ENCODE measurements around the gene RPRD1A.

Gene RPRD1A

GRCh38 chr18:36031407-36031806 is 36.0 kb downstream of the RPRD1A start:
- TF ChIP-seq REST (IDR thresholded peaks at IDR 0.05; ENCODE audit: insufficient read depth in 1 of 2, low read depth in 2 of 2, low read length in 2 of 2) (no peak), POLR2AphosphoS5 (IDR thresholded peaks at IDR 0.05; ENCODE audit: low read depth, low read length) (no peak), SIN3A (IDR thresholded peaks at IDR 0.05; ENCODE audit: borderline replicate concordance, insufficient read depth, low read length) (no peak), FOXP2 (optimal IDR thresholded peaks at IDR 0.05; ENCODE audit: borderline replicate concordance, extremely low read depth, extremely low read length, insufficient read depth) (no peak), TAF1 (IDR thresholded peaks at IDR 0.05; ENCODE audit: borderline replicate concordance, insufficient read depth, low read length) (no peak)

GRCh38 chr18:36028859-36029258 is 38.5 kb downstream of the RPRD1A start:
- TF ChIP-seq SIN3A (IDR thresholded peaks at IDR 0.05; ENCODE audit: borderline replicate concordance, insufficient read depth, low read length) (no peak), TAF1 (IDR thresholded peaks at IDR 0.05; ENCODE audit: borderline replicate concordance, insufficient read depth, low read length) (no peak), FOXP2 (optimal IDR thresholded peaks at IDR 0.05; ENCODE audit: borderline replicate concordance, extremely low read depth, extremely low read length, insufficient read depth) (no peak), POLR2AphosphoS5 (IDR thresholded peaks at IDR 0.05; ENCODE audit: low read depth, low read length) (no peak), REST (IDR thresholded peaks at IDR 0.05; ENCODE audit: insufficient read depth in 1 of 2, low read depth in 2 of 2, low read length in 2 of 2) (no peak)

GRCh38 chr18:36025025-36025424 is 42.3 kb downstream of the RPRD1A start:
- TF ChIP-seq REST (IDR thresholded peaks at IDR 0.05; ENCODE audit: insufficient read depth in 1 of 2, low read depth in 2 of 2, low read length in 2 of 2) (no peak), TAF1 (IDR thresholded peaks at IDR 0.05; ENCODE audit: borderline replicate concordance, insufficient read depth, low read length) (no peak), SIN3A (IDR thresholded peaks at IDR 0.05; ENCODE audit: borderline replicate concordance, insufficient read depth, low read length) (no peak), FOXP2 (optimal IDR thresholded peaks at IDR 0.05; ENCODE audit: borderline replicate concordance, extremely low read depth, extremely low read length, insufficient read depth) (no peak), POLR2AphosphoS5 (IDR thresholded peaks at IDR 0.05; ENCODE audit: low read depth, low read length) (no peak)

- TF ChIP-seq REST (IDR thresholded peaks at IDR 0.05; ENCODE audit: insufficient read depth in 1 of 2, low read depth in 2 of 2, low read length in 2 of 2) (no peak), FOXP2 (optimal IDR thresholded peaks at IDR 0.05; ENCODE audit: borderline replicate concordance, extremely low read depth, extremely low read length, insufficient read depth) (no peak)
Observed at GRCh38 chr18:36023336-36023735, 44.0 kb downstream of the RPRD1A start.

- TF ChIP-seq FOXP2 (optimal IDR thresholded peaks at IDR 0.05; ENCODE audit: borderline replicate concordance, extremely low read depth, extremely low read length, insufficient read depth) = no peak
- TF ChIP-seq POLR2AphosphoS5 (IDR thresholded peaks at IDR 0.05; ENCODE audit: low read depth, low read length) = no peak
- TF ChIP-seq REST (IDR thresholded peaks at IDR 0.05; ENCODE audit: insufficient read depth in 1 of 2, low read depth in 2 of 2, low read length in 2 of 2) = no peak
- TF ChIP-seq SIN3A (IDR thresholded peaks at IDR 0.05; ENCODE audit: borderline replicate concordance, insufficient read depth, low read length) = no peak
- no peak for TF ChIP-seq TAF1 (IDR thresholded peaks at IDR 0.05; ENCODE audit: borderline replicate concordance, insufficient read depth, low read length)
Observed at GRCh38 chr18:36020174-36020711, 47.1 kb downstream of the RPRD1A start.
